Mucosa of descending colon (tissue), 3 donors: Measurements from ENCODE around the gene PHAX. TPM values are rescaled to one million over a fixed set of nuclear protein-coding genes. Genes with fewer than 3 reads are reported as not detected.
A peak's percentile ranks its signal among the peaks of the same experiment; 100 is the strongest.
"Not testable (repeated sequence)": the region's sequence is repeated elsewhere in the genome, so short reads cannot be mapped to it uniquely, and the experiment has no call there.

Experiments
- ATAC-seq: fragments of 200-7000 bp; cut with Tn5 transposase; one replicate; pipeline ENCODE4 v1.9.1; 2020; ENCODE audit warnings: mild to moderate bottlenecking, moderate library complexity
- DNase-seq, 3 donors: peaks; one replicate each; pipeline ENCODE4 v3.0.0-alpha.2; 2020
- H3K36me3 ChIP-seq: fragments of 200-600 bp; one replicate; pipeline ENCODE4 v1.8.0; 2021; ENCODE audit warnings: low read depth, mild to moderate bottlenecking
- H3K4me1 ChIP-seq: fragments of 200-600 bp; one replicate; pipeline ENCODE4 v1.8.0; 2021; ENCODE audit warnings: low read depth, mild to moderate bottlenecking
- H3K4me3 ChIP-seq: fragments of 200-600 bp; one replicate; pipeline ENCODE4 v1.8.0; 2021; ENCODE audit warnings: mild to moderate bottlenecking
- H3K9me3 ChIP-seq: fragments of 200-600 bp; one replicate; pipeline ENCODE4 v1.8.0; 2021; ENCODE audit warnings: mild to moderate bottlenecking
- CTCF ChIP-seq: fragments of 200-600 bp; IDR thresholded peaks from one replicate; pipeline ENCODE4 v1.8.0; 2022; ENCODE audit warnings: antibody characterized with exemption, mild to moderate bottlenecking
- intact Hi-C, 2 donors: fragments of 100-400 bp; cut with DNase I in 1 of 2; cut with micrococcal nuclease in 1 of 2; formaldehyde crosslinking; loops; one replicate each; pipeline versions ENCODE4 v1.11.0 to v1.11.1; 2022; cut with DNase I, micrococcal nuclease
- total RNA-seq, 3 donors: library from RNA; stranded (reverse); fragmentation: NEBNext Ultra II Directional in 2 of 3; extraction: Animal tissue kit (Norgen Biotek cat#: 25700) in 2 of 3; gene quantifications; one replicate each; pipeline versions ENCODE4 v1.2.1 to v1.2.4, GENCODE V29; 2021 to 2023
- donor health status: DM: no; HTN: no; CAD: no; lungs with moderate emphysema.
- donor health status: DM: no; HTN: no; CAD: no.
- donor health status: DM: no; HTN: yes; CAD: no.

Gene PHAX
- total RNA-seq, 3 donors from 2014 or later = 30.8 to 43.3 (median 34.0) TPM

GRCh38 chr5:126651013-126651577 lies 50.3 kb downstream of the PHAX start:
- Histone ChIP-seq H3K9me3 (no peaks in the 10 kb centered on the region), H3K36me3 (no peaks in the 10 kb centered on the region), H3K4me3 (no peak overlapping the region), H3K4me1 (peaks cover 36% of the 10 kb centered on the region)
- TF ChIP-seq CTCF = no peak
- no peak for ATAC-seq
- DNase-seq = no peak
- intact Hi-C loops = no loop called here

GRCh38 chr5:126656401-126657007 lies 55.8 kb downstream of the PHAX start:
- no peaks in the 10 kb centered on the region for H3K36me3 ChIP-seq
- DNase-seq = no peak
- H3K4me1 ChIP-seq = peaks cover 7% of the 10 kb centered on the region
- H3K4me3 ChIP-seq = no peak overlapping the region
- intact Hi-C loops = loop anchor here in 1 of 2 donors (5.0 kb wide), 1 partner anchor 126 kb away; no protein-coding TSS in a partner anchor
- ATAC-seq = peak; percentile 31
- TF ChIP-seq CTCF = peak; percentile 43
- no peaks in the 10 kb centered on the region for H3K9me3 ChIP-seq

- Histone ChIP-seq H3K9me3 (no peaks in the 10 kb centered on the region), H3K36me3 (no peaks in the 10 kb centered on the region), H3K4me1 (peaks cover 6% of the 10 kb centered on the region), H3K4me3 (no peak overlapping the region)
- no peak for DNase-seq
- ATAC-seq = no peak
- intact Hi-C loops = loop anchor here in 1 of 2 donors (5.0 kb wide), 1 partner anchor 124 kb away; no protein-coding TSS in a partner anchor
- no peak for TF ChIP-seq CTCF
These were observed 57.8 kb downstream of the PHAX start for GRCh38 chr5:126658561-126658960.

- Histone ChIP-seq H3K9me3 (no peaks in the 10 kb centered on the region), H3K4me1 (peaks cover 3% of the 10 kb centered on the region), H3K36me3 (no peaks in the 10 kb centered on the region), H3K4me3 (no peak overlapping the region)
- ATAC-seq (no peak), DNase-seq (no peak)
- intact Hi-C loops = loop anchor here in 1 of 2 donors (5.0 kb wide), 1 partner anchor 122 kb away; no protein-coding TSS in a partner anchor
- no peak for TF ChIP-seq CTCF
These were observed 59.2 kb downstream of the PHAX start for GRCh38 chr5:126659805-126660482.

- Histone ChIP-seq H3K4me3 (no peak overlapping the region), H3K9me3 (no peaks in the 10 kb centered on the region), H3K36me3 (no peaks in the 10 kb centered on the region), H3K4me1 (peaks cover 5% of the 10 kb centered on the region)
- TF ChIP-seq CTCF = no peak
- peak in 1 of 3 donors; percentile 51 for DNase-seq
- ATAC-seq = peak; percentile 91
- intact Hi-C loops = no loop called here
These were observed 63.8 kb downstream of the PHAX start for GRCh38 chr5:126664586-126664985.

- H3K4me3 ChIP-seq, ATAC-seq, H3K36me3 ChIP-seq, intact Hi-C loops, H3K9me3 ChIP-seq, DNase-seq: not testable (repeated sequence)
- H3K4me1 ChIP-seq = peaks cover 14% of the 10 kb centered on the region
These were observed 69.4 kb downstream of the PHAX start for GRCh38 chr5:126670109-126670508.

GRCh38 chr5:126671681-126672080 lies 70.9 kb downstream of the PHAX start:
- H3K9me3 ChIP-seq, ATAC-seq, H3K4me3 ChIP-seq, H3K36me3 ChIP-seq, intact Hi-C loops: not testable (repeated sequence)
- peak in 1 of 3 donors; percentile 57 for DNase-seq
- H3K4me1 ChIP-seq = peaks cover 13% of the 10 kb centered on the region
